Parathyroid adenoma (tissue), 2 donors: Measurements from ENCODE around the gene ARHGAP18.

Source experiments
- H2AFZ ChIP-seq: fragments of 300-600 bp; sonication (generic); one replicate; pipeline ENCODE4 v1.7.0; 2017; ENCODE audit warnings: antibody characterized with exemption, mild to moderate bottlenecking
- H3K27ac ChIP-seq: fragments of 300-600 bp; sonication (generic); one replicate; pipeline ENCODE4 v1.7.0; 2017
- H3K27me3 ChIP-seq: fragments of 300-600 bp; sonication (generic); one replicate; pipeline ENCODE4 v1.7.0; 2017; ENCODE audit warnings: low read length; ENCODE audit not compliant: control insufficient read depth, insufficient read depth
- H3K36me3 ChIP-seq: fragments of 300-600 bp; sonication (generic); one replicate; pipeline ENCODE4 v1.7.0; 2017; ENCODE audit warnings: low read length; ENCODE audit not compliant: control insufficient read depth, insufficient read depth
- H3K4me1 ChIP-seq: fragments of 300-600 bp; sonication (generic); one replicate; pipeline ENCODE4 v1.7.0; 2017; ENCODE audit warnings: control low read depth
- H3K4me2 ChIP-seq: fragments of 300-600 bp; sonication (generic); one replicate; pipeline ENCODE4 v1.7.0; 2017; ENCODE audit warnings: low read length
- H3K4me3 ChIP-seq: fragments of 300-600 bp; sonication (generic); one replicate; pipeline ENCODE4 v1.7.0; 2017; ENCODE audit warnings: low read depth, low read length
- H3K79me2 ChIP-seq: fragments of 300-600 bp; sonication (generic); one replicate; pipeline ENCODE4 v1.7.0; 2017; ENCODE audit warnings: control low read depth
- H3K9ac ChIP-seq: fragments of 300-600 bp; sonication (generic); one replicate; pipeline ENCODE4 v1.7.0; 2017; ENCODE audit warnings: mild to moderate bottlenecking
- H3K9me3 ChIP-seq: fragments of 300-600 bp; sonication (generic); one replicate; pipeline ENCODE4 v1.7.0; 2017; ENCODE audit warnings: low read length; ENCODE audit not compliant: control insufficient read depth
- CTCF ChIP-seq: fragments of 300-600 bp; sonication (generic); IDR thresholded peaks from one replicate; pipeline ENCODE4 v1.7.0; 2017; ENCODE audit warnings: antibody characterized with exemption, mild to moderate bottlenecking
- donor health status: primary hyperparathyroidism.

ARHGAP18 gene

GRCh38 chr6:129698430-129698829 is 11.5 kb downstream of the ARHGAP18 start:
- Histone ChIP-seq H3K9me3 (no peaks in the 10 kb centered on the region), H3K27me3 (no peaks in the 10 kb centered on the region), H3K36me3 (no peaks in the 10 kb centered on the region), H3K27ac (no peak overlapping the region), H3K4me1 (peaks cover 15% of the 10 kb centered on the region), H3K4me3 (no peak overlapping the region), H3K79me2 (peaks cover 34% of the 10 kb centered on the region), H3K4me2 (no peak overlapping the region), H3K9ac (no peak overlapping the region), H2AFZ (no peak overlapping the region)
- TF ChIP-seq CTCF, result no peak

- no peaks in the 10 kb centered on the region for H3K27me3 ChIP-seq
- no peak overlapping the region for H3K27ac ChIP-seq
- no peak overlapping the region for H2AFZ ChIP-seq
- peaks cover 17% of the 10 kb centered on the region for H3K4me1 ChIP-seq
- no peaks in the 10 kb centered on the region for H3K9me3 ChIP-seq
- TF ChIP-seq CTCF, result no peak
- no peak overlapping the region for H3K4me2 ChIP-seq
- H3K36me3 ChIP-seq, result no peaks in the 10 kb centered on the region
- no peak overlapping the region for H3K9ac ChIP-seq
- H3K4me3 ChIP-seq, result no peak overlapping the region
- peaks cover 27% of the 10 kb centered on the region for H3K79me2 ChIP-seq
Measured at GRCh38 chr6:129697788-129698187, 12.2 kb downstream of the ARHGAP18 start.

GRCh38 chr6:129696843-129697242 is 13.1 kb downstream of the ARHGAP18 start:
- Histone ChIP-seq H3K27ac (peak overlapping the region; percentile 58), H3K27me3 (no peaks in the 10 kb centered on the region), H3K79me2 (peaks cover 18% of the 10 kb centered on the region), H3K4me1 (peaks cover 21% of the 10 kb centered on the region), H3K9ac (no peak overlapping the region), H3K9me3 (no peaks in the 10 kb centered on the region), H3K4me2 (no peak overlapping the region), H3K36me3 (no peaks in the 10 kb centered on the region), H2AFZ (peak overlapping the region; percentile 36), H3K4me3 (no peak overlapping the region)
- no peak for TF ChIP-seq CTCF

GRCh38 chr6:129696028-129696418 is 14.0 kb downstream of the ARHGAP18 start:
- H3K4me2 ChIP-seq, result no peak overlapping the region
- H3K4me3 ChIP-seq, result no peak overlapping the region
- H3K79me2 ChIP-seq, result peaks cover 20% of the 10 kb centered on the region
- no peak for TF ChIP-seq CTCF
- no peaks in the 10 kb centered on the region for H3K27me3 ChIP-seq
- peak overlapping the region; percentile 5 for H3K27ac ChIP-seq
- H3K36me3 ChIP-seq, result no peaks in the 10 kb centered on the region
- no peaks in the 10 kb centered on the region for H3K9me3 ChIP-seq
- no peak overlapping the region for H3K9ac ChIP-seq
- peaks cover 21% of the 10 kb centered on the region for H3K4me1 ChIP-seq
- H2AFZ ChIP-seq, result no peak overlapping the region

GRCh38 chr6:129695373-129696027 is 14.5 kb downstream of the ARHGAP18 start:
- no peak for TF ChIP-seq CTCF
- H3K9ac ChIP-seq, result no peak overlapping the region
- H3K9me3 ChIP-seq, result no peaks in the 10 kb centered on the region
- peaks cover 21% of the 10 kb centered on the region for H3K79me2 ChIP-seq
- H3K4me3 ChIP-seq, result no peak overlapping the region
- H3K36me3 ChIP-seq, result no peaks in the 10 kb centered on the region
- H3K4me1 ChIP-seq, result peaks cover 21% of the 10 kb centered on the region
- H3K27me3 ChIP-seq, result no peaks in the 10 kb centered on the region
- no peak overlapping the region for H2AFZ ChIP-seq
- H3K4me2 ChIP-seq, result no peak overlapping the region
- H3K27ac ChIP-seq, result peak overlapping the region; percentile 5
